Upper lobe of right lung (tissue), 1 donor: ENCODE measurements around the gene DDX19B. TPM values are rescaled to one million over a fixed set of nuclear protein-coding genes. Genes with fewer than 3 reads are reported as not detected.
A peak's percentile ranks its signal among the peaks of the same experiment; 100 is the strongest.

ENCODE experiments used
- ATAC-seq: fragments of 200-7000 bp; cut with Tn5 transposase; one replicate; pipeline ENCODE4 v1.9.1; 2020; ENCODE audit warnings: mild to moderate bottlenecking, moderate library complexity
- DNase-seq: peaks from one replicate; pipeline ENCODE4 v3.0.0-alpha.2; 2020
- H3K27ac ChIP-seq: fragments of 200-600 bp; one replicate; pipeline ENCODE4 v1.8.0; 2022
- H3K27me3 ChIP-seq: fragments of 200-600 bp; one replicate; pipeline ENCODE4 v1.8.0; 2022; ENCODE audit warnings: mild to moderate bottlenecking
- H3K36me3 ChIP-seq: fragments of 200-600 bp; one replicate; pipeline ENCODE4 v1.8.0; 2022
- H3K4me1 ChIP-seq: fragments of 200-600 bp; one replicate; pipeline ENCODE4 v1.8.0; 2022
- H3K4me3 ChIP-seq: fragments of 200-600 bp; one replicate; pipeline ENCODE4 v1.8.0; 2022; ENCODE audit warnings: mild to moderate bottlenecking
- H3K9me3 ChIP-seq: fragments of 200-600 bp; one replicate; pipeline ENCODE4 v1.8.0; 2022
- CTCF ChIP-seq: fragments of 200-600 bp; IDR thresholded peaks from one replicate; pipeline ENCODE4 v1.8.0; 2022; ENCODE audit warnings: antibody characterized with exemption
- intact Hi-C: fragments of 100-400 bp; cut with DNase I; formaldehyde crosslinking; loops from one replicate; pipeline ENCODE4 v1.11.0; 2022
- total RNA-seq: library from RNA; stranded (reverse); fragmentation: NEBNext Ultra II Directional; extraction: Animal tissue kit (Norgen Biotek cat#: 25700); gene quantifications from one replicate; pipeline ENCODE4 v1.2.1, GENCODE V29; 2021
- donor health status: DM: no; HTN: yes; CAD: no; lungs with severe emphysema.

Gene DDX19B
- total RNA-seq, 1 donor from 2014 or later: 27.6 TPM

GRCh38 chr16:70337814-70338213 lies 38.8 kb downstream of the DDX19B start:
- Histone ChIP-seq H3K27ac (no peak overlapping the region), H3K4me1 (no peaks in the 10 kb centered on the region), H3K27me3 (no peaks in the 10 kb centered on the region), H3K36me3 (peaks cover 28% of the 10 kb centered on the region), H3K4me3 (no peak overlapping the region), H3K9me3 (no peaks in the 10 kb centered on the region)
- TF ChIP-seq CTCF: no peak
- ATAC-seq: no peak
- DNase-seq: no peak
- intact Hi-C loops: no loop called here

GRCh38 chr16:70341600-70341999 lies 42.6 kb downstream of the DDX19B start:
- no peak overlapping the region for H3K4me3 ChIP-seq
- intact Hi-C loops: no loop called here
- H3K27ac ChIP-seq: no peak overlapping the region
- DNase-seq: no peak
- H3K36me3 ChIP-seq: peaks cover under 1% of the 10 kb centered on the region
- H3K9me3 ChIP-seq: no peaks in the 10 kb centered on the region
- H3K4me1 ChIP-seq: no peaks in the 10 kb centered on the region
- no peak for ATAC-seq
- H3K27me3 ChIP-seq: no peaks in the 10 kb centered on the region
- TF ChIP-seq CTCF: no peak

- no peak for ATAC-seq
- H3K27ac ChIP-seq: no peak overlapping the region
- no peak overlapping the region for H3K4me3 ChIP-seq
- no peak for TF ChIP-seq CTCF
- H3K4me1 ChIP-seq: no peaks in the 10 kb centered on the region
- DNase-seq: no peak
- H3K36me3 ChIP-seq: no peaks in the 10 kb centered on the region
- H3K9me3 ChIP-seq: no peaks in the 10 kb centered on the region
- no peaks in the 10 kb centered on the region for H3K27me3 ChIP-seq
- intact Hi-C loops: no loop called here
Observed at GRCh38 chr16:70342016-70342415, 43.0 kb downstream of the DDX19B start.

- Histone ChIP-seq H3K4me3 (peak overlapping the region; percentile 90), H3K4me1 (peaks cover 10% of the 10 kb centered on the region), H3K27ac (peak overlapping the region; percentile 98), H3K36me3 (peaks cover 14% of the 10 kb centered on the region), H3K27me3 (no peaks in the 10 kb centered on the region), H3K9me3 (no peaks in the 10 kb centered on the region)
- intact Hi-C loops: no loop called here
- no peak for TF ChIP-seq CTCF
- no peak for DNase-seq
- ATAC-seq: no peak
Observed at GRCh38 chr16:70345840-70346239, 46.9 kb downstream of the DDX19B start.

GRCh38 chr16:70348991-70349390 lies 50.0 kb downstream of the DDX19B start:
- ATAC-seq: no peak
- no peak overlapping the region for H3K4me3 ChIP-seq
- H3K27ac ChIP-seq: no peak overlapping the region

More at GRCh38 chr16:70348991-70349390, 50.0 kb downstream of the DDX19B start:
- Histone ChIP-seq H3K9me3 (no peaks in the 10 kb centered on the region), H3K27me3 (no peaks in the 10 kb centered on the region), H3K36me3 (peaks cover 41% of the 10 kb centered on the region), H3K4me1 (peaks cover 10% of the 10 kb centered on the region)
- TF ChIP-seq CTCF: no peak
- intact Hi-C loops: no loop called here
- DNase-seq: no peak
